Esophagus (tissue), 2 donors: ENCODE data around the gene ISCA2. TPM values are rescaled to one million over a fixed set of nuclear protein-coding genes. Genes with fewer than 3 reads are reported as not detected.
"Not testable (repeated sequence)": the region's sequence is repeated elsewhere in the genome, so short reads cannot be mapped to it uniquely, and the experiment has no call there.

Experiments
- H3K27ac ChIP-seq, 2 donors: one replicate each; pipeline ENCODE4 v1.5.1; 2013; ENCODE audit warnings: low read depth in 2 of 2, mild to moderate bottlenecking in 2 of 2, inconsistent platforms in 1 of 2, low read length in 1 of 2, moderate library complexity in 1 of 2
- H3K27me3 ChIP-seq, 2 donors: one replicate each; pipeline ENCODE4 v1.6.1; 2013; ENCODE audit warnings: low read length in 2 of 2, control low read depth in 1 of 2, mild to moderate bottlenecking in 1 of 2; ENCODE audit not compliant: insufficient read depth in 2 of 2, control insufficient read depth in 1 of 2
- H3K36me3 ChIP-seq, 2 donors: one replicate each; pipeline ENCODE4 v1.6.1; 2013; ENCODE audit warnings: low read length in 1 of 2; ENCODE audit not compliant: control insufficient read depth in 2 of 2, insufficient read depth in 2 of 2
- H3K4me1 ChIP-seq, 2 donors: one replicate each; pipeline ENCODE4 v1.6.1; 2013; ENCODE audit warnings: low read length in 1 of 2; ENCODE audit not compliant: control insufficient read depth in 2 of 2, insufficient read depth in 2 of 2
- H3K4me3 ChIP-seq, 2 donors: one replicate each; pipeline ENCODE4 v1.5.1; 2013; ENCODE audit warnings: low read length in 2 of 2, mild to moderate bottlenecking in 2 of 2, low read depth in 1 of 2, moderate library complexity in 1 of 2
- H3K9me3 ChIP-seq, 2 donors: one replicate each; pipeline ENCODE4 v1.6.1; 2013; ENCODE audit warnings: mild to moderate bottlenecking in 2 of 2, low read depth in 1 of 2, low read length in 1 of 2, moderate library complexity in 1 of 2; ENCODE audit not compliant: control insufficient read depth in 2 of 2, insufficient read depth in 1 of 2
- WGBS, 2 donors: extraction: QIAGEN DNeasy Blood & Tissue Kit; methylation state at CpG; one replicate each; pipeline ENCODE4 v1.1.7; 2013; 5-methylcytosine and 5-hydroxymethylcytosine counted together
- polyA plus RNA-seq, 2 donors: library from polyadenylated mRNA; stranded (reverse); fragments of 200-250 nt; gene quantifications; one replicate each; pipeline ENCODE4 v1.2.3, GENCODE V29; 2013
- donor health status: healthy with polysubstance abuse.
- donor health status: Bipolar disorder and iron deficiency.

The ISCA2 gene
- polyA plus RNA-seq: 10 to 100 TPM; 10.9 to 15.3 TPM

- H3K9me3 ChIP-seq: no peaks in the 10 kb centered on the region
- H3K27me3 ChIP-seq: no peaks in the 10 kb centered on the region
- H3K4me3 ChIP-seq: peak within 1 kb of the TSS; percentile 89
- peak within 1 kb of the TSS; percentile 95 to 96 for H3K27ac ChIP-seq
- WGBS, 2 donors: 1% methylated on average over 66 to 73 of the region's 73 CpGs
- H3K4me1 ChIP-seq: no peaks in the 10 kb centered on the region
- H3K36me3 ChIP-seq: no peaks in the 10 kb centered on the region
These were observed at the start of gene ISCA2 for GRCh38 chr14:74493343-74494261. Gene ISCA2, plus strand, starts transcription at chr14:74493765. Its CDS starts 10 bp downstream, at chr14:74493775.

- Histone ChIP-seq H3K27me3 (no peaks in the 10 kb centered on the region), H3K9me3 (no peaks in the 10 kb centered on the region), H3K4me3 (no peak overlapping the region), H3K36me3 (no peaks in the 10 kb centered on the region), H3K27ac (no peak overlapping the region), H3K4me1 (no peaks in the 10 kb centered on the region)
- 36 to 43% methylated on average over 3 of the region's 3 CpGs for WGBS, 2 donors
These were observed 48.7 kb upstream of the ISCA2 start for GRCh38 chr14:74444866-74445265.

GRCh38 chr14:74454397-74454796, 39.2 kb upstream of the ISCA2 start:
- WGBS, 2 donors: 65 to 74% methylated on average over 5 of the region's 5 CpGs

DNA sequence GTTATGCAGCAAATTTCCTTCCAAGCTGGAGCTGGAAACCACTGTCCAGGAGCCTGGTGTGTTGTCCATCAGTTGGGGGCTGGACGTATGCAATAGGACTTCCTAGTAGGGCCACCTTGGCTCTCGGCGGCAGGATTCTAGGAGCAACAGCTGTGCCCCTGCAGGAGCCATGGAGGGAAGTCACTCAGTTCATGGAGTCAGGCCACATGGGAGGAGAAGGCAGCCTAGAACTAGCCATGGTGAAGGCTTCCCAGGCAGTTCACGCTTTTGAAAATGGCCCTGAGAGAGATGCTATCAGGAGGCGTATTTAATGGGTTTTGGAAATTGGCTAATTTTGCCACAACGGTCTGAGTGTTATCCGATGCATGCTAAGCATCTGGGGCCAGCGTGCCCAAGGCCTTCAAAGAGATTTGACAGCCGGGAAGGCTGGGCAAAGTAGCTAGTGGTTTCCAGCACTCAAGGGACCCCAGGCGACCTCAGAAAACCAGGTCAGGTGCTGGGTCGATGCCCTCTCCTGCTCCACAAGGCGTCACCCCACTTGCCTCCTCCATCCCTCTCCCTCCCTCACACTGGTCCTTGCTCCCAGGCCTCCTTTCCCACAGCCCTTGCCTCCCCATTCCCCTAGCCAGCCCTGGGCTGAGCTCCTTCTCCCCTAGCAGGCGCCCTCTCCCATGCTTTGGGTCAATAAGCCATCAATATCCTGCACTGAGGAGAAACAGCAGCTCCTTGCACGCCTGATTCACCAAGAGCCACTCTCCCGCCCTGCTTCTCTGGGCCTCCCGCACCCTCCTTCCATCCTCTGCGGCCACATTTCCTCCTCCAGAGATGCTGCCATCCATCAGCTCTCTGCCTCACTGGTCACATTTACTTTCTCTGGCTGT, 36.6 kb upstream of the ISCA2 start:
- Histone ChIP-seq H3K9me3 (no peaks in the 10 kb centered on the region), H3K27ac (no peak overlapping the region), H3K27me3 (no peaks in the 10 kb centered on the region), H3K36me3 (no peaks in the 10 kb centered on the region), H3K4me1 (no peaks in the 10 kb centered on the region), H3K4me3 (no peak overlapping the region)
- WGBS, 2 donors: 85% methylated on average over 17 of the region's 17 CpGs

More at GRCh38 chr14:74454397-74454796, 39.2 kb upstream of the ISCA2 start:
- H3K4me1 ChIP-seq, H3K27me3 ChIP-seq, H3K9me3 ChIP-seq, H3K27ac ChIP-seq, H3K4me3 ChIP-seq, H3K36me3 ChIP-seq: not testable (repeated sequence)

DNA sequence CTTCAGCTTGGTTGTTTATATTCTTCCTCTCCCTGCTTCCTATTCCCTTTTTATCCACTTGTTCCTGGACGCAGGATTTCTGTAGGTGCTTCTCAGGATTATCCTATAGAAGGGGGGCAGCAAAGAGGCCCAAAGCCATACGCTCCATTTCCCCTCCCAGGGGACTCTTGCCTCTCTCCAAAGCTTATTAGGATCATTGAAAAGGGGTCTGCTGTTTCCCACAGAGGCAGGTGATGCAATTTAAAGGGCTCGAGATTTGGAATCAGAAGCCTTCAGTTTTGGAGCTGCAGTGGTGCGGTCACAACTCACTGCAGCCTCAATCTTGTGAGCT, 36.0 kb upstream of the ISCA2 start:
- H3K27me3 ChIP-seq: no peaks in the 10 kb centered on the region
- H3K9me3 ChIP-seq: no peaks in the 10 kb centered on the region
- H3K36me3 ChIP-seq: no peaks in the 10 kb centered on the region
- H3K4me3 ChIP-seq: no peak overlapping the region
- no peaks in the 10 kb centered on the region for H3K4me1 ChIP-seq
- no peak overlapping the region for H3K27ac ChIP-seq
- WGBS, 2 donors: 85% methylated on average over 4 of the region's 4 CpGs

DNA sequence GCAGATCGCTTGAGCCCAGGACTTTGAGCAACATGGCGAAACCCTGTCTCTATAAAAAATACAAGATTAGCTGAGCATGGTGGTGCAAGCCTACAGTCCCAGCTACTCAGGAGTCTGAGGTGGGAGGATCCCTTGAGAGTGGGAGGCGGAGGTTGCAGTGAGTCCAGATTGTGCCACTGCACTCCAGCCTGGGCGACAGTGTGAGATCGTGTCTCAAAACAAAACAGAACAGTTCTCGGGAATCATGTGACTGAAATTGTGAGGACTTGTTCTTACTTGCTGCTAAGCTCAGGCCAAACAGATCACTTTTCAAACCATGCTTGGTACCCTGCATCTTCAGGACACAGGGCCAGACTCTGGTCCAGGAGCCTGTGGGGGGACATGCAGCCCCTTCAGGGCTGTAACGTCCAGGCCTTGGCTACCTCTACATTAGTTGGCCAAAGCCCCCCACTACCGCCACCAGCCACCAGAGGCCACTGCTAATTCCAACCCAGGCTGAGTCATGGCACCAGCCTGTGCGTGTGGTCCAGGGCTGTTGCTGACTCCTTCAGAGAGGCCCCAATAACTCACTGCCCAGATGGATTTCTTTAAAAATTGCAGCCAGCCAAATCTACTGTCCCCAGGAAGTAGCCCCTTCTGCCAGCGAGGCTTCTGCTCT, 34.1 kb upstream of the ISCA2 start:
- WGBS, 2 donors: 66 to 67% methylated on average over 10 of the region's 10 CpGs
- H3K27me3 ChIP-seq: no peaks in the 10 kb centered on the region
- no peak overlapping the region for H3K4me3 ChIP-seq
- H3K27ac ChIP-seq: no peak overlapping the region
- H3K9me3 ChIP-seq: no peaks in the 10 kb centered on the region
- no peaks in the 10 kb centered on the region for H3K4me1 ChIP-seq
- no peaks in the 10 kb centered on the region for H3K36me3 ChIP-seq

DNA sequence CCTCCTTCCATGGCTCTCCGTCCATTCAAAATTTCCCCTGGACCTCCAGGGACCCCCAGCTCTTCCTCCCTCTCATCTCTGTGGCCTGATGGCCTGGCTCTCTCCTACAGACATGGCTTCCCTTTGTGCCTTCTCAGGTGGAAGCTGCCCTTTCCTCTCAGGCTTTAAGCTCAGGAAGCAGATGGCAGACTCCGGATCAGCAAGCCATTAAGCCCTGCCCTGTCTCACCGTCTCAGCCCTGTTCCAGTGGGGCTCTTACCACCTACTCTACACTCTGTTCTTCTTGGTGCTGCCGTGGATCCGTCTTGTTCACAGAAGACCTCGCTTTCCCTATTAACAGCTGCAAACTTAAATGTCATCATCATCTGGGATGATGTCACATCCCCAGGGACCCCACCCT, 33.6 kb upstream of the ISCA2 start:
- WGBS, 2 donors: 79 to 85% methylated on average over 6 of the region's 6 CpGs
- H3K4me3 ChIP-seq: no peak overlapping the region
- H3K27ac ChIP-seq: no peak overlapping the region
- H3K4me1 ChIP-seq: no peaks in the 10 kb centered on the region
- H3K36me3 ChIP-seq: no peaks in the 10 kb centered on the region
- H3K9me3 ChIP-seq: no peaks in the 10 kb centered on the region
- H3K27me3 ChIP-seq: no peaks in the 10 kb centered on the region

DNA sequence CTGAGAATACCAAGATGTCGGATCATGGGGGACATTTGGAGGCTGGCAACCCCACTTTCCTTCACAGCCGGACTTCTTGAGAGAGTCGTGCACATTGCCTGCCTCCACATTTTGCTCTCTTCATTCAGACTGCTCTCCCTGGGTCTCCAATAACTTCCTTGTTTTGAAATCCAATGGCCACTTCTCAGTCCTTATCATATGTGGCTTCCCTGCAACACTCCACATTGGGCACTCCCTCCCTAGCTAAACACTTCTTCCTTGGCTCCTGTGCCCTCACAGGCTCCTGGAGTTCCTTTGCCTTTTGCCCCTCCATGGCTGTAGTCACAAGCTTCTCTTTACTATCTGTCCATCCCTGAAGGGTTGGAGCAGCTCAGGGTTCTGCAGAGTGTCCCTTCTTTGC, 30.6 kb upstream of the ISCA2 start:
- WGBS, 2 donors: 93 to 95% methylated on average over 3 of the region's 3 CpGs
- Histone ChIP-seq H3K4me1 (no peaks in the 10 kb centered on the region), H3K36me3 (no peaks in the 10 kb centered on the region), H3K27ac (no peak overlapping the region), H3K9me3 (no peaks in the 10 kb centered on the region), H3K4me3 (no peak overlapping the region), H3K27me3 (no peaks in the 10 kb centered on the region)

GRCh38 chr14:74463697-74464096, 29.9 kb upstream of the ISCA2 start:
- H3K27ac ChIP-seq: no peak overlapping the region
- no peaks in the 10 kb centered on the region for H3K4me1 ChIP-seq
- no peaks in the 10 kb centered on the region for H3K27me3 ChIP-seq
- 78 to 80% methylated on average over 5 of the region's 5 CpGs for WGBS, 2 donors
- no peaks in the 10 kb centered on the region for H3K36me3 ChIP-seq
- no peak overlapping the region for H3K4me3 ChIP-seq
- no peaks in the 10 kb centered on the region for H3K9me3 ChIP-seq
